Activated CD4-positive, alpha-beta T cell treated with anti-CD3 and anti-CD28 coated beads, Interleukin-2, amount 50 U/mL, for 16 hours (primary cell): Measurements from ENCODE around the gene TNFRSF13B.
"Not testable (repeated sequence)": the region's sequence is repeated elsewhere in the genome, so short reads cannot be mapped to it uniquely, and the experiment has no call there.

Source experiments
- DNase-seq: peaks from one replicate; pipeline ENCODE4 v3.0.0-alpha.2; 2020

TNFRSF13B gene

GRCh38 chr17:16986391-16986790 lies 14.5 kb upstream of the TNFRSF13B start:
- no peak for DNase-seq

GRCh38 chr17:16981928-16982327 lies 10.0 kb upstream of the TNFRSF13B start:
- no peak for DNase-seq

GRCh38 chr17:16980813-16981731 lies 9.2 kb upstream of the TNFRSF13B start:
- no peak for DNase-seq

- no peak for DNase-seq
Observed at GRCh38 chr17:16980061-16980460, 8.1 kb upstream of the TNFRSF13B start.

GRCh38 chr17:16979237-16979823 lies 7.4 kb upstream of the TNFRSF13B start:
- not testable (repeated sequence) for DNase-seq

- DNase-seq = no peak
Observed at GRCh38 chr17:16977932-16978331, 6.0 kb upstream of the TNFRSF13B start.

GRCh38 chr17:16976725-16977550 lies 5.0 kb upstream of the TNFRSF13B start:
- no peak for DNase-seq

- peak; percentile 33 for DNase-seq
Observed at GRCh38 chr17:16975744-16976625, 4.1 kb upstream of the TNFRSF13B start.

GRCh38 chr17:16975277-16975651 lies 3.3 kb upstream of the TNFRSF13B start:
- DNase-seq = no peak

GRCh38 chr17:16974569-16975276 lies 2.8 kb upstream of the TNFRSF13B start:
- no peak for DNase-seq

- no peak for DNase-seq
Observed at GRCh38 chr17:16973760-16974540, 2.0 kb upstream of the TNFRSF13B start.

GRCh38 chr17:16973043-16973442 lies 1.1 kb upstream of the TNFRSF13B start:
- DNase-seq = not testable (repeated sequence)

- DNase-seq = no peak
Observed at GRCh38 chr17:16972346-16972745, 428 bp upstream of the TNFRSF13B start.

GRCh38 chr17:16969931-16970906 lies 1.7 kb downstream of the TNFRSF13B start:
- no peak for DNase-seq

GRCh38 chr17:16968786-16969185 lies 3.1 kb downstream of the TNFRSF13B start:
- DNase-seq = no peak

- no peak for DNase-seq
Observed at GRCh38 chr17:16962804-16963203, 9.1 kb downstream of the TNFRSF13B start.

- DNase-seq = no peak
Observed at GRCh38 chr17:16961792-16962191, 10.1 kb downstream of the TNFRSF13B start.

GRCh38 chr17:16961022-16961421 lies 10.9 kb downstream of the TNFRSF13B start:
- DNase-seq = not testable (repeated sequence)

- DNase-seq = not testable (repeated sequence)
Observed at GRCh38 chr17:16955011-16955410, 16.9 kb downstream of the TNFRSF13B start.

GRCh38 chr17:16954521-16954920 lies 17.4 kb downstream of the TNFRSF13B start:
- no peak for DNase-seq
